Measurements from ENCODE around the gene KRTAP2-4.
"Not testable (repeated sequence)": the region's sequence is repeated elsewhere in the genome, so short reads cannot be mapped to it uniquely, and the experiment has no call there.

Gene KRTAP2-4

GRCh38 chr17:41065829-41066624 is at the start of gene KRTAP2-4:
KRTAP2-4 (minus strand) TSS chr17:41065879; CDS start chr17:41065845, 34 bp downstream.
- DNase-seq (ENCODE audit: low read depth): no peak

- no peak for DNase-seq (ENCODE audit: low read depth)
Observed at GRCh38 chr17:41111151-41111885, 45.6 kb upstream of the KRTAP2-4 start.

GRCh38 chr17:41108728-41109386 is 43.2 kb upstream of the KRTAP2-4 start:
- not testable (repeated sequence) for DNase-seq (ENCODE audit: low read depth)

GRCh38 chr17:41107941-41108450 is 42.3 kb upstream of the KRTAP2-4 start:
- no peak for DNase-seq (ENCODE audit: low read depth)

- DNase-seq (ENCODE audit: low read depth): not testable (repeated sequence)
Observed at GRCh38 chr17:41105347-41105746, 39.7 kb upstream of the KRTAP2-4 start, which contains the start of gene KRTAP4-9. KRTAP4-9 (plus strand) TSS chr17:41105389; CDS start chr17:41105389, 0 bp downstream.

GRCh38 chr17:41104386-41105038 is 38.8 kb upstream of the KRTAP2-4 start:
- not testable (repeated sequence) for DNase-seq (ENCODE audit: low read depth)

GRCh38 chr17:41103896-41104295 is 38.2 kb upstream of the KRTAP2-4 start:
- no peak for DNase-seq (ENCODE audit: low read depth)

- no peak for DNase-seq (ENCODE audit: low read depth)
Observed at GRCh38 chr17:41101586-41102259, 36.0 kb upstream of the KRTAP2-4 start, which contains the start of gene KRTAP4-16. KRTAP4-16 (minus strand) TSS chr17:41102209; CDS start chr17:41102209, 0 bp downstream.

GRCh38 chr17:41099682-41100480 is 34.2 kb upstream of the KRTAP2-4 start:
- DNase-seq (ENCODE audit: low read depth): not testable (repeated sequence)

GRCh38 chr17:41098481-41098880 is 32.8 kb upstream of the KRTAP2-4 start:
- DNase-seq (ENCODE audit: low read depth): no peak

GRCh38 chr17:41098042-41098441 is 32.4 kb upstream of the KRTAP2-4 start, which contains the start of gene KRTAP4-8:
KRTAP4-8 (minus strand) TSS chr17:41098142; CDS start chr17:41098084, 58 bp downstream.
- DNase-seq (ENCODE audit: low read depth): no peak

- no peak for DNase-seq (ENCODE audit: low read depth)
Observed at GRCh38 chr17:41096055-41096454, 30.4 kb upstream of the KRTAP2-4 start.

GRCh38 chr17:41088760-41089352 is 23.2 kb upstream of the KRTAP2-4 start:
- not testable (repeated sequence) for DNase-seq (ENCODE audit: low read depth)

GRCh38 chr17:41084100-41084856 is 18.6 kb upstream of the KRTAP2-4 start, which contains the start of gene KRTAP4-7:
KRTAP4-7 (plus strand) TSS chr17:41084150; CDS start chr17:41084207, 57 bp downstream.
- not testable (repeated sequence) for DNase-seq (ENCODE audit: low read depth)

GRCh38 chr17:41083427-41083826 is 17.7 kb upstream of the KRTAP2-4 start:
- DNase-seq (ENCODE audit: low read depth): not testable (repeated sequence)

GRCh38 chr17:41082626-41083025 is 16.9 kb upstream of the KRTAP2-4 start:
- no peak for DNase-seq (ENCODE audit: low read depth)

GRCh38 chr17:41076788-41077187 is 11.1 kb upstream of the KRTAP2-4 start:
- DNase-seq (ENCODE audit: low read depth): no peak

- no peak for DNase-seq (ENCODE audit: low read depth)
Observed at GRCh38 chr17:41073676-41074075, 8.0 kb upstream of the KRTAP2-4 start.

All from stimulated activated CD8-positive, alpha-beta memory T cell treated with anti-CD3 and anti-CD28 coated beads, Interleukin-4, amount 100 ng/mL, for 24 hours (primary cell).